DMS53 treated with DMSO at 0.1 percent for 48 hours (cell line): ENCODE data around the gene UROD.
"Not testable (repeated sequence)": the region's sequence is repeated elsewhere in the genome, so short reads cannot be mapped to it uniquely, and the experiment has no call there.

Source experiments
- DNase-seq: peaks from one replicate; lab custom pipeline; 2025; ENCODE audit not compliant: unreplicated experiment; lab: John Stamatoyannopoulos, UW

Gene UROD

GRCh38 chr1:45038240-45038639, 26.2 kb downstream of the UROD start:
- no peak for DNase-seq

GRCh38 chr1:45038661-45039364, 26.8 kb downstream of the UROD start:
- DNase-seq, result no peak

GRCh38 chr1:45040297-45040696, 28.2 kb downstream of the UROD start:
- no peak for DNase-seq

- DNase-seq, result no peak
Observed at GRCh38 chr1:45043094-45043493, 31.0 kb downstream of the UROD start.

GRCh38 chr1:45044916-45045315, 32.9 kb downstream of the UROD start:
- DNase-seq, result no peak

- DNase-seq, result no peak
Observed at GRCh38 chr1:45047032-45047431, 35.0 kb downstream of the UROD start.

- no peak for DNase-seq
Observed at GRCh38 chr1:45051005-45051772, 39.1 kb downstream of the UROD start.

GRCh38 chr1:45057542-45057941, 45.5 kb downstream of the UROD start:
- no peak for DNase-seq

- no peak for DNase-seq
Observed at GRCh38 chr1:45059829-45060228, 47.8 kb downstream of the UROD start.

- DNase-seq, result not testable (repeated sequence)
Observed at GRCh38 chr1:45062463-45062862, 50.4 kb downstream of the UROD start.

GRCh38 chr1:45065083-45065482, 53.0 kb downstream of the UROD start:
- DNase-seq, result no peak
